PC-9 (cell line): ENCODE results near the gene TRIM15.

ENCODE experiments used
- CTCF ChIP-seq: fragments of 200-600 bp; sonication (generic); conservative IDR thresholded peaks from 2 replicates; pipeline ENCODE4 v1.6.1; 2017; ENCODE audit warnings: mixed run types, antibody characterized with exemption, mild to moderate bottlenecking, moderate library complexity
- EZH2 ChIP-seq: fragments of 200-600 bp; sonication (generic); IDR thresholded peaks from 2 replicates; pipeline ENCODE4 v1.8.0; 2017; ENCODE audit warnings: antibody characterized with exemption, low read depth

DNA sequence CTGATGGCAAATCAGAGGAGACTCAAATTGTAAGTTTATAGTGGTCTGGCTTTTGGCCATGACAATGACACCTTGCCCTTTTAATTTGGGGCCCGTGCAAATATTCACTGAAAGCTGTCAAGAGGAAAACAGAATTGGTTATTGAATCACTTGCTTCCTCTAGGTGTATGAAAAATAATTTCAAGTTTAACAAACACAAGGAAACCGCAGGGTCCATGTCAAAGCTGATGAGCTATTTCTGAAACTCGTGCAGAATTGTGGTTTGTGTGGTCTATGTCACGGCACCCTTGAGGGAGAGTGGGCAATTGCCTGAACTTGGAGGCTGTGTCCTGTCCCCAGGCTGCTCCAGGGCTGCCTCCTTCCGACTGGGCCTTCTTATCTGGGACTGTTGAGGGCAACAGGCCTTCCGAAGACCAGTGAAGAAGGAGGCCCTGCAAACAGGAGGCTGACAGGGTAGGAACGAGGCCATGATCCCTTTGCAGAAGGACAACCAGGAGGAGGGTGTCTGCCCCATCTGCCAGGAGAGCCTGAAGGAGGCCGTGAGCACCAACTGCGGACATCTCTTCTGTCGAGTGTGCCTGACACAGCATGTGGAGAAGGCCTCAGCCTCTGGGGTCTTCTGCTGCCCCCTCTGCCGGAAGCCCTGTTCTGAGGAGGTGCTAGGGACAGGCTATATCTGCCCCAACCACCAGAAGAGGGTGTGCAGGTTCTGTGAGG, 26.6 kb upstream of the TRIM15 start:
- TF ChIP-seq CTCF = no peak
- no peak for TF ChIP-seq EZH2
